Stimulated activated CD4-positive, alpha-beta T cell treated with anti-CD3 and anti-CD28 coated beads, Interleukin-4, amount 100 ng/mL, for 4 hours (primary cell): ENCODE results near the gene AHRR.

Source experiments
- DNase-seq, 2 experiments: peaks; one replicate each; pipeline ENCODE4 v3.0.0-alpha.2; 2020

Gene AHRR

GRCh38 chr5:321726-322251, 275 bp downstream of the AHRR start:
- no peak for DNase-seq

DNA sequence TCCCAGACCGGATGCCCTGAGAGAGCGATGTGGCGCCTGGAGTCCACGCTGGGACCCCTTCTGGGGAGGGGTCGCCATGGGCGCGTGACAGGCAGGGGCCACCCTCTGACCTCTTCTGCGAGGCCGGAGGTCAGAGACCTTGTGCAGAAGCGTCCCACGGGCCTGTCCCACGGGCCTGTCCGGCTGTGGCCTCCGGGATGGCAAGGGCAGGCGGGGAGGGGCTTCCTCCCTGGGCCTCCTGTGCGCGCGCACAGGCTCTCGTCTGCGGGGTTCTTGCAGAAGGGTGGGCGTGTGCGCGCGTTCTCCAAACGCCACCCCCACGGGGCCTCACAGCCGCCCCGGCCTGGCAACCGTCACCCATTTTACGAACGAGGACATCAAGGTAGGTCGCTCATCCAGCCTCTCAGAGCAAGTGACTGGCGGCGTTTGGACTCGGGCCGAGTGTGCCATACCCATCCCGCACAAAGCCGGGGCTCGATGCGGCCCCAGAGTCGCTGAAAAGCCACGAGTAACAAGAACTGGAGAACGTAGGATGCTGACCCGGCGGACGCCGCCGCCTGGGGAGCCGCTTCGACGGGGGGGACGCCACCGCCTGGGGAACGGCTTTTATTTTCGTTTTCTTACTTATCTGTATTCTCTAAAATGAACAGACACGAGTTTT, 897 bp downstream of the AHRR start:
- DNase-seq, result peak in 1 of 2 experiments; percentile 9

- DNase-seq, result no peak
Observed at GRCh38 chr5:322942-323879, 1.7 kb downstream of the AHRR start.

- DNase-seq, result no peak
Observed at GRCh38 chr5:324736-325612, 3.5 kb downstream of the AHRR start.

- DNase-seq, result no peak
Observed at GRCh38 chr5:326109-326508, 4.6 kb downstream of the AHRR start.

DNA sequence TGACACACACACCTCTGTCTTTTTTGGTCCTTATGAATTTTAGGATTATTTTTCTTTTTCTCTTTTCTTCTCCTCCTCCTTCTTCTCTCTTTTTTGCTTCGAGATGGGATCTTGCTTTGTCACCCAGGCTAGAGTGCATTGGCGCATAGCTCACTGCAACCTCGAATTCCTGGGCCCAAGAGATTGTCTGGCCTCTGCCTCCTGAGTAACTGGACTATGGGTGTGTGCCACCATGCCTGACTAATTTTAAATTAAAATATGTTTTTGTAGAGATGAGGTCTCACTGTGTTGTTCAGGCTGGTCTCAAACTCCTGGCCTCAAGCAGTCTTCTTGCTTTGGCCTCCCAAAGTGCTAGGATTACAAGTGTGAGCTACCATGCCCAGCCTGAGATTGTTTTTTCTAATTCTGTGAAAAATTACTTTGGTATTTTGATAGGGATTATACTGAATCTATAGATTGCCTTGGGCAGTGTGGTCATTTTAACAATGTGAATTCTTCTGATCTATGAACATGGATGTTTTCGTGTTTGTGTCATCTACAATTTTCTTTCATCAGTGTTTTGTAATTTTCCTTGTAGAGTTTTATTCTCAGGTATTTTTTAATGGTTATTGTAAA, 7.7 kb downstream of the AHRR start:
- DNase-seq, result no peak

- no peak for DNase-seq
Observed at GRCh38 chr5:329768-330167, 8.3 kb downstream of the AHRR start.

DNA sequence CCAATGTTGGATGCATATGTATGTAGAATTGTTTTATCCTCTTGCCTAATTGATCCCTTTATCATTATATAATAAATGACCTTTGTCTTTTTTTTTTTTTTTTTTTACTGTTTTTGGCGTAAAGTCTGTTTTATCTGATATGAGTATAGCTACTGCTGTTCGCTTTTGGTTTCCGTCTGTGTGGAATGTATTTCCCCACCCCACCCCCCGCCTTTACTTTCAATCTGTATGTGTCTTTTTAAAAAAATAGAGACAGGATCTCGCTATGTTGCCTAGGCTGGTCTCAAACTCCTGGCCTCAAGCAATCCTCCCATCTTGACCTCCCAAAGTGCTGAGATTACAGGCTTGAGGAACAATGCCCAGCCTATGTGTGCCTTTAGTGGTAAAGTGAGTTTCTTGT, 11.3 kb downstream of the AHRR start:
- DNase-seq, result no peak

DNA sequence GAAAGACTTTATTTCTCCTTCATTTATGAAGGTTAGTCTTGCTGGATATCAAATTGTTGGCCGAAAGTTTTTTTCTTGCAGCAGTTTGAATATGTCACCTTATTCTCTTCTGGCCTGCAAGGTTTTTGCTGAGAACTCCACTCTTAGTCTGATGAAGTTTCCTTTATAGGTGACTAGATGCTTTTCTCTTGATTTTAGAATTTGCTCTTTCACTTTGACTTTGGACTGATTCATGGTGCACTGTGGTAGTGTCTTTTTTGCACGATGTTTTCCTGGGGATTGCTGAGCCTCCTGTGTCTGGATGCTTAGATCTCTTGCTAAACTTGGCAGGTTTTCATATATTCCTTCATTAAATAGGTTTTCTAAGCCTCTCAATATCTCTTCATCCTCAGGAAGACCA, 12.4 kb downstream of the AHRR start:
- DNase-seq, result no peak

DNA sequence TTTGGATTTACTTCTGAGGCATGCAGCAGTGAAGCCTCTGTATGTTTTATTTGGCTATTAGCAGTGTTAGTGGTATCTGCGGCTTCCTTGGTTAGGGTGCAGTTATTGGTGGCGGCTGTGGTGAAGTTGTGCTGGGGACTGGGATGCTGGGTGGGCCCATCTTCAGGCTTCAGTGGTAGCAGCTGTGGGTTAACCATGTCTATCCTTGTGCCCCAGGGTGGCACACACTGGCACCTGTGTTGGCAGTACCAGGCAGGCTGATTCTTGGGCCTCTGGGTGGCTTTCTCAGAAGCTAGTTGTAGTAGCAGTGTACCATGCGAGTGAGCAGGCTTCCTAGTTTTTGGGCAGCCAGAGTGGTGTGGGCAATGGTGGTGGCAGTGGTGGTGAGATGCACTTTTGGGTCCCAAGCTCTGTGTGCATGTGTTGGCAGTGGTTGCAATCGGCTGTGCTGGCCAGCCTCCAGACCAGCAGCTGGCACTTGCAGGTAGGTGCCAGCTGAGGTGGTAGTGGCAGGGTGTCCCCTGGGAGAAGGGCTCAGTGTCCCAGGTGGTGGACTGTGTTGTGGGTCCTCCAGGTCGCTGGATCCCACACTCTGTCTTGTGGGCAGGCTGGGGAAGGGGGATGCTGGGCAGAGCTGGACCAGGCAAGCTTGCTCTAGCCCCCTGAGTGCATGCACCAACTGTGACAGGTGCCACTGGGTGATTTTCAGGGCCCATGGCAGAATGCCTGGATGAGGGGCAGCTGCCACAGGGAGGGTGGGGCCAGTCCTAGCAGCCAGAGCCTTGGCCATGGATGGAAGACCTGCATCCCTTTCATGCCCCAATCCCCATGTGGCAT, 13.6 kb downstream of the AHRR start:
- DNase-seq, result no peak

GRCh38 chr5:335740-336038, 14.2 kb downstream of the AHRR start:
- DNase-seq, result no peak

DNA sequence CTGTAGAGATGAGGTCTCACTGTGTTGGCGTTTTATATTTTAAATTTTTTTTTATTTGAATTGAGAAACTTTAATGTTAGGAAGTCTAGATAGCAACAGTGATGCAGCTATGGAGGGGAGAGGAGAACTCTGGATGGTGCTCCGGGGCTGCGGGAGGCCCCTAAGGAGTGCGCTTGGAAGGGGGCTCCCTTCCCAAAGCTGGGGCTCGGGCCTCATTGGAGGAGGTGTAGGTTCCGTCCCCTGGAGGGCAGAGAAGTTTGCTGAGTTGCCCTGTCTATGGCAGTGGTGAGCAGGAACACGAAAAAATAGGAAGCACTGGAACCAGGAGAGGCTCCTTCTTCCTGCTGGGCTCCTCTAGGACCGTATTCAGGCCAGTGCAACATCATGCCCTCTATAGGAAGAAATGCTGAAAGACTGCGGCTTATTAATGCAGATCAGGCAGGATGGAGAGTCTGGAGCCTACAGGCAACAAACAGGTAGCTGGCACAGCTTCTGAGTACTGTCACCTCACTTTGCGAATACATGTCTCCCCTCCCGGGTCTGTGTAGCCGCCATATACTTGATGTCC, 16.1 kb downstream of the AHRR start:
- DNase-seq, result no peak

DNA sequence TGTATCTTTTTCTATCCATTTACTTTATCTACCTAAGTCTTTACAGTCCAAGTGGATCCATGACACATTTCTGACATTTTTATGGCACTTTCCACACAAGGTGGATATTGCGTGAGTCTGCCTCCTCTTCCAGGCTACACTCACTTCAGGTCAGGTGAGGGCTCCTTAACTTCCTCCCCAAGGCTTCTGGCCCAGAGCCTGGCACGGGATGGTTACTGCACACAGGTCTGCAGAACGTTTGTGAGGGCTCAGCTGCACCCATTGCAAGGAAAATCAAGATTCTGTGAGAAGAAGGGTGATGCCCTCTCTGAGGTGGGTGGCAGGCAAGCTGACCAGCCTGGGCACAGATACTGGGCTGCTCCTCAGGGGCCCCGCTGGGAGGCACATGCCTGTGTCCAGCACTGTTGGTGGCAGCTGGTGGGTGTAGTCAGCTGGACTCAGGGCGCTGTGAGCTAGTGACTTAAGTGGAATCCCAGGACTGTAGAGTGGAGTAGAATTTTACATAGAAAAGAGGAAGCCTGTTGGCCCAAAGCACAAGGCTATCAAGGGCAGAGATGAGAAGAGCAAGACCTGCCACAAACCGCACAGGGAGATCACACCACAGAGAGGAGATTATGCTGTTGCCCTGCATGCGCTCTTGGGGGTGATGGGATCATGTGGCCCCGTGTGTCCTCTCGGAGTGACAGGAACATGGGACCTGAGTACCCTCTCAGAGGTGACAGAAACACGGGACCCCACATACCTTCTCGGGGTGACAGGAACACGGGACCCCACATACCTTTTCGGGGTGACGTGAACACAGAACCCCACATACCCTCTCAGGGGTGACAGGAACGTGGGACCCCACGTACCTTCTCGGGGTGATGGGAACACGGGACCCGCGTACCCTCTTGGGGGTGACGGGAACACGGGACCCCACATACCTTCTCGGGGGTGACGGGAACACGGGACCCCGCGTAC, 21.3 kb downstream of the AHRR start:
- no peak for DNase-seq

DNA sequence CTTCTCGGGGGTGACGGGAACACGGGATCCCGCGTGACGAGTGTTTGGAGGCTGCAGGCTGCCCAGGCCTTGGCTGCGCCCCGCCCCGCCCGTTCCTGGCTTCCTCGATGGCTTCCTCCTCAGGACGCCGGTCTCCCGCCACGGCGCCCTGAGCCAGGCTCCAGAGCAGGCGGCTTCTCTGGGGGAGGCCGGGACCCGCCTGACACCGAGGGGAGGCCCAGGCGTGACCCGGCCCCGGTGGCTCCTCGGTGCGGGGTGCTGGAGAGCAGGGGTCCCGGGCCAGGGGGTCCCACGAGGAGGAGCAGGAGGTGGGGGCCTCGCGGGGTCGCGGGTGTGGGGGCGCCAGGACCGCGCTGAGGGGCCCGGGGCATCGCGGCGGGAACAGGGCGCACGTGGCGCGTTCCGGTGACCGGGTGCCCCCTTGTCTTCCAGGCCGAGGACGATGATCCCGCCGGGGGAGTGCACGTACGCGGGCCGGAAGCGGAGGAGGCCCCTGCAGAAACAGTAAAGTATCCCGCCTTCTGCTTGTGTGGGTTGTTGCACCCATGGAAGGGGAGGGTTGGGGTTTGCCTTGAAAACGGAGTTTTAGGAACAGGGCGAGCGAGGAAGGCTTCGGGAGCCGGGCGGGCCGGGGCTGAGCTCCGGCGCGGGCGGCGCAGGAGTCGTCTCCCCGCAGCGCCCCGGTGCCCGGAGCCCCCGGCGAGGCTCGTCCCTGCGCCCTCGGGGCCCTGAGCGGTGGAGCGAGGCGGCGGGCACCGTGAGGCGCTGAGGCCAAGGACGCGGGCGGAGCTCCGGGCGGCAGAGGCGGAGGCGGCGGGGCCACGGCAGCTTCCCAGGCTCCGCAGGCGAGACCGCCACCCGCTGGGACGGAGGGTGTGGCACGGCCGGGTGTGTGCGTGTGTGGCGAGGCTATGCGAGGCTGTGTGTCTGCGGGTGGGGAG, 22.2 kb downstream of the AHRR start:
- DNase-seq, result peak; percentile 57 to 58

- DNase-seq, result no peak
Observed at GRCh38 chr5:344668-345067, 23.2 kb downstream of the AHRR start.

- DNase-seq, result no peak
Observed at GRCh38 chr5:345404-346195, 24.1 kb downstream of the AHRR start.

DNA sequence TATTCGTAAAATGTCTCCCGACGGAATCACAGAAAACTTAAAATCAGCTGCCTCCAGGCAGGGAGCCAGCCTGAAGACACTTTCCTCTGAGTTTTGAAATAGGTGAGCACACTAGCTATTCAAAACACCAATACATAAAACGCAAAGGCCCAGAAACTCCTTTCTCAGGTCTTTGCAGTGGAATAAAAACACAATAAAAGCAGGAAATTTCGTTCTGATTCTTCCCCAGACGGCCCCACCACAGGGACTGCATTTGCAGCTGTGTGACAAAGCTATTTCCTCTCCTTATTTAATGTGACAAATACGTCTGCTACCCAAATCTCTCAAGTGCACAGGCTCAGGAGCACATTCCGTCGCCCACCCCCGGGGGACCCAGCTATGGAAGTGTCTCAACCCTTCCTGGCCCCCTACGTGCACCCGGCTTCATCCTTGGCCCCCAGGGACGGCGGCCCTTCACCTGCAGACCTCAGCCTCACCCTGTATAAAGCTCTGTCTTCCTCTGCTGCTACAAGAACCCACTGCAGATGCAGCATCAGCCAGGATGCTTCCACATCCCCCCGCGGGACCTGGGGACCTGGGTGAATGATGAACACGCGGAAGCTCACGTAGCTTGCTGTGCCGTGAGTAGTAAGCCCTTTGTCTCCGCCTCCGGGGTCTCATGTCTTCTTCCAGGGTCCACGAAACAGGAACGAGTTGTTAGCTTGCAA, 24.9 kb downstream of the AHRR start:
- no peak for DNase-seq
